A549 (cell line): ENCODE results near the gene ODAD2.

Experiments used
- BHLHE40 ChIP-seq: IDR thresholded peaks from 2 replicates; pipeline ENCODE4 v1.6.1; 2012; ENCODE audit warnings: low read depth, low read length, inconsistent platforms
- CHD2 ChIP-seq: fragments of 150-350 bp; IDR thresholded peaks from 2 replicates; pipeline ENCODE4 v1.6.1; 2014; ENCODE audit warnings: low read length; ENCODE audit not compliant: partially characterized antibody
- EP300 ChIP-seq, 2 experiments: fragments of >200 bp; sonication (Bioruptor Twin); formaldehyde crosslinking; IDR thresholded peaks; 2 replicates in 1 of 2; 3 replicates in 1 of 2; pipeline ENCODE4 v1.6.1; 2016 to 2017
- FOSB ChIP-seq: fragments of 250-450 bp; sonication (Bioruptor Pico); IDR thresholded peaks from 2 replicates; pipeline ENCODE4 v1.5.0; 2020; ENCODE audit warnings: mild to moderate bottlenecking, moderate library complexity
- NFE2L2 ChIP-seq: fragments of 150-350 bp; conservative IDR thresholded peaks from 2 replicates; pipeline ENCODE4 v1.6.1; 2014; ENCODE audit warnings: low read length
- POLR2A ChIP-seq: IDR thresholded peaks from 2 replicates; pipeline ENCODE4 v1.6.1; 2012; ENCODE audit warnings: mild to moderate bottlenecking, low read length
- RARB ChIP-seq: fragments of 250-450 bp; sonication (Bioruptor Pico); IDR thresholded peaks from 2 replicates; pipeline ENCODE4 v1.8.0; 2021; ENCODE audit warnings: mild to moderate bottlenecking, moderate library complexity
- TP53 ChIP-seq: fragments of 250-450 bp; sonication (Bioruptor Pico); IDR thresholded peaks from 2 replicates; pipeline ENCODE4 v1.5.0; 2021; ENCODE audit warnings: mild to moderate bottlenecking, moderate library complexity
- TF ChIP-seq, protein P1 (sequence below): fragments of >200 bp; sonication (Bioruptor Twin); formaldehyde crosslinking; IDR thresholded peaks from 3 replicates; pipeline ENCODE4 v1.5.1; 2016

DNA sequence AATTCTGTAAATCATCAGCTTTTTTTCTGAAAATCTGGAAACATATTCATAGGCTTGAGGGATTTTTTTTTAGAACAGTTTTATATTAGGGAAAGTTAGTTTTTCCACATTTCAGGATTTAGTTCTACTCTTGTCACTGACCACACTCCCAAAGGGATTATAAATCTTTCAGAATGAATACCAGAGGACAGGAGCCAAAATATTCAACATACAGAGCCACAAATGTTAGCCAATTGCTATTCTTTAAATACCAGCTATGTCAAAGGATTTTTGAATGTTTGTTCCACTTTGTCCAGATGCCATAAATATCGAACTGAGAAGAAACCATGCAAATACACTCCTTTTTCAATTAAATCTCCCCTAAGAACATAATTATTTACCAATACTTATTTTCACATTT is 50.7 kb downstream of the ODAD2 start:
- no peak for TF ChIP-seq BHLHE40
- no peak for TF ChIP-seq CHD2
- TF ChIP-seq, protein P1, sequence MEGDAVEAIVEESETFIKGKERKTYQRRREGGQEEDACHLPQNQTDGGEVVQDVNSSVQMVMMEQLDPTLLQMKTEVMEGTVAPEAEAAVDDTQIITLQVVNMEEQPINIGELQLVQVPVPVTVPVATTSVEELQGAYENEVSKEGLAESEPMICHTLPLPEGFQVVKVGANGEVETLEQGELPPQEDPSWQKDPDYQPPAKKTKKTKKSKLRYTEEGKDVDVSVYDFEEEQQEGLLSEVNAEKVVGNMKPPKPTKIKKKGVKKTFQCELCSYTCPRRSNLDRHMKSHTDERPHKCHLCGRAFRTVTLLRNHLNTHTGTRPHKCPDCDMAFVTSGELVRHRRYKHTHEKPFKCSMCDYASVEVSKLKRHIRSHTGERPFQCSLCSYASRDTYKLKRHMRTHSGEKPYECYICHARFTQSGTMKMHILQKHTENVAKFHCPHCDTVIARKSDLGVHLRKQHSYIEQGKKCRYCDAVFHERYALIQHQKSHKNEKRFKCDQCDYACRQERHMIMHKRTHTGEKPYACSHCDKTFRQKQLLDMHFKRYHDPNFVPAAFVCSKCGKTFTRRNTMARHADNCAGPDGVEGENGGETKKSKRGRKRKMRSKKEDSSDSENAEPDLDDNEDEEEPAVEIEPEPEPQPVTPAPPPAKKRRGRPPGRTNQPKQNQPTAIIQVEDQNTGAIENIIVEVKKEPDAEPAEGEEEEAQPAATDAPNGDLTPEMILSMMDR = no peak
- no peak for TF ChIP-seq EP300 (IDR thresholded peaks at IDR 0.05)
- no peak for TF ChIP-seq FOSB (CRISPR knock-in tag)
- no peak for TF ChIP-seq RARB (CRISPR knock-in tag)
- TF ChIP-seq NFE2L2 = no peak
- no peak for TF ChIP-seq POLR2A
- no peak for TF ChIP-seq TP53 (CRISPR knock-in tag)
